ENCODE results near the gene TGFBR2.

GRCh38 chr3:30680789-30681648, 74.6 kb downstream of the TGFBR2 start:
- TF ChIP-seq CTCF (IDR thresholded peaks at IDR 0.05) (no peak), POLR2A (IDR thresholded peaks at IDR 0.05) (no peak)
